Right lobe of liver (tissue), 4 donors: ENCODE results near the gene HECW1.

Source experiments
- CTCF ChIP-seq, 4 donors: fragments of 200-600 bp in 3 of 4; fragments of 450-650 bp in 1 of 4; IDR thresholded peaks; one replicate each; pipeline versions ENCODE4 v1.5.1 to v1.8.0; 2016 to 2022; ENCODE audit warnings: antibody characterized with exemption in 4 of 4, mild to moderate bottlenecking in 2 of 4
- POLR2A ChIP-seq: fragments of 450-650 bp; IDR thresholded peaks from one replicate; pipeline ENCODE4 v1.6.1; 2017; ENCODE audit warnings: antibody characterized with exemption, mild to moderate bottlenecking
- donor health status: DM: no; HTN: no; CAD: no.
- donor health status: DM: no; HTN: no; CAD: no.
- donor health status: DM: no; HTN: yes; CAD: no.

GRCh38 chr7:43582503-43583423 lies 470.3 kb downstream of the HECW1 start, which contains the start of gene STK17A:
- TF ChIP-seq CTCF (IDR thresholded peaks at IDR 0.05): peak; percentile 91 to 100 (median 97)
- TF ChIP-seq POLR2A: peak; percentile 92
